HepG2 (cell line): ENCODE results near the gene CD68.

Source experiments
- CBX1 ChIP-seq: IDR thresholded peaks from one replicate; pipeline ENCODE4 v1.6.1; 2016; ENCODE audit warnings: antibody characterized with exemption, low read depth
- ZNF674 ChIP-seq: sonication (generic); formaldehyde crosslinking; IDR thresholded peaks from 2 replicates; pipeline ENCODE4 v1.5.0; 2020; ENCODE audit warnings: low read depth, mild to moderate bottlenecking, missing genetic modification reagents
- TF ChIP-seq, protein P1 (sequence below): sonication (generic); formaldehyde crosslinking; IDR thresholded peaks from 2 replicates; pipeline ENCODE4 v1.5.0; 2020; ENCODE audit warnings: mild to moderate bottlenecking, missing genetic modification reagents, moderate library complexity

DNA sequence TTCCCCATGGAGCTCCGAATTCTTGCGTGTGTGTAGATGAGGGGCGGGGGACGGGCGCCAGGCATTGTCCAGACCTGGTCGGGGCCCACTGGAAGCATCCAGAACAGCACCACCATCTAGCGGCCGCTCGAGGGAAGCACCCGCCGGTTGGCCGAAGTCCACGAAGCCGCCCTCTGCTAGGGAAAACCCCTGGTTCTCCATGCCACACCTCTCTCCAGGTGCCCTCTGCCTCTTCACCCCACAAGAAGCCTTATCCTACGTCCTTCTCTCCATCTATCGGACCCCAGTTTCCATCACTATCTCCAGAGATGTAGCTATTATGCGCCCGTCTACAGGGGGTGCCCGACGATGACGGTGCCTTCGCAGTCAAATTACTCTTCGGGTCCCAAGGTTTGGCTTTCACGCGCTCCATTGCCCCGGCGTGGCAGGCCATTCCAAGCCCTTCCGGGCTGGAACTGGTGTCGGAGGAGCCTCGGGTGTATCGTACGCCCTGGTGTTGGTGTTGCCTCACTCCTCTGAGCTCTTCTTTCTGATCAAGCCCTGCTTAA lies 18.3 kb upstream of the CD68 start:
- no peak for TF ChIP-seq ZNF674 (CRISPR knock-in tag)
- no peak for TF ChIP-seq CBX1
- TF ChIP-seq, protein P1, sequence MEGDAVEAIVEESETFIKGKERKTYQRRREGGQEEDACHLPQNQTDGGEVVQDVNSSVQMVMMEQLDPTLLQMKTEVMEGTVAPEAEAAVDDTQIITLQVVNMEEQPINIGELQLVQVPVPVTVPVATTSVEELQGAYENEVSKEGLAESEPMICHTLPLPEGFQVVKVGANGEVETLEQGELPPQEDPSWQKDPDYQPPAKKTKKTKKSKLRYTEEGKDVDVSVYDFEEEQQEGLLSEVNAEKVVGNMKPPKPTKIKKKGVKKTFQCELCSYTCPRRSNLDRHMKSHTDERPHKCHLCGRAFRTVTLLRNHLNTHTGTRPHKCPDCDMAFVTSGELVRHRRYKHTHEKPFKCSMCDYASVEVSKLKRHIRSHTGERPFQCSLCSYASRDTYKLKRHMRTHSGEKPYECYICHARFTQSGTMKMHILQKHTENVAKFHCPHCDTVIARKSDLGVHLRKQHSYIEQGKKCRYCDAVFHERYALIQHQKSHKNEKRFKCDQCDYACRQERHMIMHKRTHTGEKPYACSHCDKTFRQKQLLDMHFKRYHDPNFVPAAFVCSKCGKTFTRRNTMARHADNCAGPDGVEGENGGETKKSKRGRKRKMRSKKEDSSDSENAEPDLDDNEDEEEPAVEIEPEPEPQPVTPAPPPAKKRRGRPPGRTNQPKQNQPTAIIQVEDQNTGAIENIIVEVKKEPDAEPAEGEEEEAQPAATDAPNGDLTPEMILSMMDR: peak; percentile 96
